ENCODE measurements around the gene NXPE3.

DNA sequence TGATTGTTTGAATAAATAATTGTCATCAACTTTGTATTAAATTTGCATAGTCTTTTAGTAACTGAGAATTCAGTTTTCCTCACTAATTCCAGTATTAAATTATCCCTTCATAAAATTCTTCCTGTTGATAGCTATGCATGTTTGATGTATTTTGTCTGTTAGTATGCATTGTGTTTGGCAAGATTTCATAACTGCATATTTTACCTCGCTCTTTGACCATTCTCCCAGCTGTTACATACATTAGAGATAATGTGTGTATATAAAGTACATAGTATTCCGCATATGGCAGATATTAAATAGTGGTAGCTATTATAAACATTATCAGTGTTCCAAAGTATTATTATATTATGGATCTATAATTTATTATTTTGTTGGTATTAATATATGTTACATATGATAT, 59.7 kb downstream of the NXPE3 start:
- TF ChIP-seq, protein P1, sequence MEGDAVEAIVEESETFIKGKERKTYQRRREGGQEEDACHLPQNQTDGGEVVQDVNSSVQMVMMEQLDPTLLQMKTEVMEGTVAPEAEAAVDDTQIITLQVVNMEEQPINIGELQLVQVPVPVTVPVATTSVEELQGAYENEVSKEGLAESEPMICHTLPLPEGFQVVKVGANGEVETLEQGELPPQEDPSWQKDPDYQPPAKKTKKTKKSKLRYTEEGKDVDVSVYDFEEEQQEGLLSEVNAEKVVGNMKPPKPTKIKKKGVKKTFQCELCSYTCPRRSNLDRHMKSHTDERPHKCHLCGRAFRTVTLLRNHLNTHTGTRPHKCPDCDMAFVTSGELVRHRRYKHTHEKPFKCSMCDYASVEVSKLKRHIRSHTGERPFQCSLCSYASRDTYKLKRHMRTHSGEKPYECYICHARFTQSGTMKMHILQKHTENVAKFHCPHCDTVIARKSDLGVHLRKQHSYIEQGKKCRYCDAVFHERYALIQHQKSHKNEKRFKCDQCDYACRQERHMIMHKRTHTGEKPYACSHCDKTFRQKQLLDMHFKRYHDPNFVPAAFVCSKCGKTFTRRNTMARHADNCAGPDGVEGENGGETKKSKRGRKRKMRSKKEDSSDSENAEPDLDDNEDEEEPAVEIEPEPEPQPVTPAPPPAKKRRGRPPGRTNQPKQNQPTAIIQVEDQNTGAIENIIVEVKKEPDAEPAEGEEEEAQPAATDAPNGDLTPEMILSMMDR (IDR thresholded peaks at IDR 0.05): no peak
- TF ChIP-seq POLR2A (IDR thresholded peaks at IDR 0.05) (no peak), EP300 (IDR thresholded peaks at IDR 0.05) (no peak)
